ENCODE results near the gene ACTR6. TPM values are rescaled to one million over a fixed set of nuclear protein-coding genes. Genes with fewer than 3 reads are reported as not detected.

ACTR6 gene
- total and polyA plus RNA-seq, 10 of the 15 experiments (the other 5 are each of a cell fraction or from before 2014, with no cell fraction given) = 17.4 to 62.4 (median 40.5) TPM

DNA sequence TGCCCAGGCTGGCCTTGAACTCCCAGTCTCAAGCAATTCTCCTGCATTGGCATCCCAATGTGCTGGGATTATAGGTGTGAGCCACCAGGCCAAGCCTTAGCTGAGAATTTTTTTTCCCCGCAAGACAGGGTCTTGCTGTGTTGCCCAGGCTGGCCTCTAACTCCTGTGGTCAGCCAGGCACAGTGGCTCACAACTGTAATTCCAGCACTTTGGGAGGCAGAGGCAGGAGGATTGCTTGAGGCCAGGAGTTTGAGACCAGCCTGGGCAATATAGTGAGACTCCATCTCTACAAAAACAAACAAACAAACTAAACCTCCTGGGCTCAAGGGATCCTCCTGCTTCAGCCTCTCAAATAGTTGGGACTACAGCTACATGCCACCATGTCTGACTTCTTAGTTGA lies 39.0 kb downstream of the ACTR6 start:
- Histone ChIP-seq H3K27me3 (replicated peaks in 1 of 2; ENCODE audit: control insufficient read depth in 2 of 2, insufficient read depth in 2 of 2, low read length in 1 of 2) (no peaks in the 10 kb centered on the region), H2AFZ (ENCODE audit: control insufficient read depth, low read depth, low read length) (no peak overlapping the region), H3K27ac (ENCODE audit: control insufficient read depth, insufficient read depth) (no peak overlapping the region), H3K4me3 (no peak overlapping the region), H3K36me3 (ENCODE audit: control insufficient read depth in 2 of 2, insufficient read depth in 2 of 2, low read length in 1 of 2) (no peaks in the 10 kb centered on the region), H3K4me2 (ENCODE audit: control insufficient read depth, insufficient read depth) (no peak overlapping the region), H4K20me1 (ENCODE audit: control insufficient read depth, insufficient read depth) (no peaks in the 10 kb centered on the region), H3K9ac (ENCODE audit: control insufficient read depth, insufficient read depth, low read length) (no peak overlapping the region), H3K9me3 (replicated peaks; ENCODE audit: control insufficient read depth, insufficient read depth, low read length) (no peaks in the 10 kb centered on the region), H3K4me1 (ENCODE audit: control insufficient read depth, insufficient read depth, low read length) (no peaks in the 10 kb centered on the region), H3K79me2 (ENCODE audit: control insufficient read depth, insufficient read depth, low read length) (no peaks in the 10 kb centered on the region)
- ChIA-PET CTCF (interaction anchor here (0.8 to 1.7 kb wide), 2 partner anchors 165 to 182 kb away, joined by 3 to 7 read pairs; no protein-coding TSS in a partner anchor), RAD21 (ENCODE audit: unreplicated experiment) (interaction anchor here (1.8 kb wide), 1 partner anchor 165 kb away, joined by 6 read pairs; no protein-coding TSS in a partner anchor), POLR2A (no interaction called here), SMC1A (ENCODE audit: uncharacterized antibody, unreplicated experiment) (no interaction called here)
- ATAC-seq (no peak), DNase-seq (ENCODE audit: low read depth, low spot score) (no peak), FAIRE-seq (no peak)
- intact Hi-C loops (cut with micrococcal nuclease; ENCODE audit: unreplicated experiment) = no loop called here
- 100% methylated on average over 1 of the region's 1 CpG for WGBS (ENCODE audit: insufficient coverage, insufficient replicate concordance, low lambda C conversion rate, missing lambda C conversion rate)
- TF ChIP-seq E2F4 (IDR thresholded peaks at IDR 0.05; ENCODE audit: low read depth, low read length) (no peak), MTA2 (IDR thresholded peaks at IDR 0.05; ENCODE audit: low read depth) (no peak), SREBF1 (IDR thresholded peaks at IDR 0.05; ENCODE audit: low read length) (no peak), NRF1 (conservative IDR thresholded peaks at IDR 0.05; ENCODE audit: low read depth, low read length) (no peak), CBX5 (IDR thresholded peaks at IDR 0.05; ENCODE audit: low read depth) (no peak)
- in situ Hi-C loops (cut with MboI) = loop anchor here (10.0 kb wide), 1 partner anchor 165 kb away; no protein-coding TSS in a partner anchor
- no TSS peak for BruUV-seq (replicated peaks)

GRCh38 chr12:100243137-100243536 lies 42.5 kb downstream of the ACTR6 start:
- ATAC-seq (no peak), FAIRE-seq (no peak), DNase-seq (ENCODE audit: low read depth, low spot score) (no peak)
- Histone ChIP-seq H3K9ac (ENCODE audit: control insufficient read depth, insufficient read depth, low read length) (no peak overlapping the region), H3K4me1 (ENCODE audit: control insufficient read depth, insufficient read depth, low read length) (no peaks in the 10 kb centered on the region), H3K4me2 (ENCODE audit: control insufficient read depth, insufficient read depth) (no peak overlapping the region), H3K9me3 (replicated peaks; ENCODE audit: control insufficient read depth, insufficient read depth, low read length) (no peaks in the 10 kb centered on the region), H4K20me1 (ENCODE audit: control insufficient read depth, insufficient read depth) (no peaks in the 10 kb centered on the region), H3K27me3 (replicated peaks in 1 of 2; ENCODE audit: control insufficient read depth in 2 of 2, insufficient read depth in 2 of 2, low read length in 1 of 2) (no peaks in the 10 kb centered on the region), H3K27ac (ENCODE audit: control insufficient read depth, insufficient read depth) (no peak overlapping the region), H2AFZ (ENCODE audit: control insufficient read depth, low read depth, low read length) (no peak overlapping the region), H3K4me3 (no peak overlapping the region), H3K79me2 (ENCODE audit: control insufficient read depth, insufficient read depth, low read length) (no peaks in the 10 kb centered on the region), H3K36me3 (ENCODE audit: control insufficient read depth in 2 of 2, insufficient read depth in 2 of 2, low read length in 1 of 2) (no peaks in the 10 kb centered on the region)
- ChIA-PET POLR2A (interaction anchor here (0.6 kb wide), 1 partner anchor 289 kb away, joined by 3 read pairs; no protein-coding TSS in a partner anchor), RAD21 (ENCODE audit: unreplicated experiment) (no interaction called here), CTCF (no interaction called here), SMC1A (ENCODE audit: uncharacterized antibody, unreplicated experiment) (no interaction called here)
- WGBS (ENCODE audit: insufficient coverage, insufficient replicate concordance, low lambda C conversion rate, missing lambda C conversion rate) = 94% methylated on average over 5 of the region's 5 CpGs
- intact Hi-C loops (cut with micrococcal nuclease; ENCODE audit: unreplicated experiment) = no loop called here
- in situ Hi-C loops (cut with MboI) = no loop called here
- no TSS peak for BruUV-seq (replicated peaks)
- TF ChIP-seq MEF2A (IDR thresholded peaks at IDR 0.05; ENCODE audit: insufficient read depth, low read depth, low read length) = no peak
- no peak for TF ChIP-seq RELA (IDR thresholded peaks at IDR 0.05; ENCODE audit: borderline replicate concordance, partially characterized antibody)
- no peak for TF ChIP-seq KAT2A (conservative IDR thresholded peaks at IDR 0.05; ENCODE audit: control insufficient read depth, low read depth, low read length)
- TF ChIP-seq SREBF1 (IDR thresholded peaks at IDR 0.05; ENCODE audit: low read length) = no peak
- no peak for TF ChIP-seq NBN (IDR thresholded peaks at IDR 0.05)
- no peak for TF ChIP-seq PML (IDR thresholded peaks at IDR 0.05; ENCODE audit: low read length)
- TF ChIP-seq, protein P1, sequence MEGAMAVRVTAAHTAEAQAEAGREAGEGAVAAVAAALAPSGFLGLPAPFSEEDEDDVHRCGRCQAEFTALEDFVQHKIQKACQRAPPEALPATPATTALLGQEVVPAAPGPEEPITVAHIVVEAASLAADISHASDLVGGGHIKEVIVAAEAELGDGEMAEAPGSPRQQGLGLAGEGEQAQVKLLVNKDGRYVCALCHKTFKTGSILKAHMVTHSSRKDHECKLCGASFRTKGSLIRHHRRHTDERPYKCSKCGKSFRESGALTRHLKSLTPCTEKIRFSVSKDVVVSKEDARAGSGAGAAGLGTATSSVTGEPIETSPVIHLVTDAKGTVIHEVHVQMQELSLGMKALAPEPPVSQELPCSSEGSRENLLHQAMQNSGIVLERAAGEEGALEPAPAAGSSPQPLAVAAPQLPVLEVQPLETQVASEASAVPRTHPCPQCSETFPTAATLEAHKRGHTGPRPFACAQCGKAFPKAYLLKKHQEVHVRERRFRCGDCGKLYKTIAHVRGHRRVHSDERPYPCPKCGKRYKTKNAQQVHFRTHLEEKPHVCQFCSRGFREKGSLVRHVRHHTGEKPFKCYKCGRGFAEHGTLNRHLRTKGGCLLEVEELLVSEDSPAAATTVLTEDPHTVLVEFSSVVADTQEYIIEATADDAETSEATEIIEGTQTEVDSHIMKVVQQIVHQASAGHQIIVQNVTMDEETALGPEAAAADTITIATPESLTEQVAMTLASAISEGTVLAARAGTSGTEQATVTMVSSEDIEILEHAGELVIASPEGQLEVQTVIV (IDR thresholded peaks at IDR 0.05; ENCODE audit: borderline replicate concordance, partially characterized antibody) = no peak
- TF ChIP-seq DPF2 (IDR thresholded peaks at IDR 0.05) = no peak
- no peak for TF ChIP-seq BCL11A (IDR thresholded peaks at IDR 0.05; ENCODE audit: low read depth, low read length)
- TF ChIP-seq ESRRA (IDR thresholded peaks at IDR 0.05; ENCODE audit: low read length) = no peak
- TF ChIP-seq FOS (IDR thresholded peaks at IDR 0.05; ENCODE audit: borderline replicate concordance, extremely low read depth, insufficient read length) = no peak
- TF ChIP-seq ZNF274 (IDR thresholded peaks at IDR 0.05; ENCODE audit: insufficient read depth, insufficient read length) = no peak

Data from GM12878 (cell line).